Fibroblast of the aortic adventitia (primary cell): ENCODE results near the gene BTF3. TPM values are rescaled to one million over a fixed set of nuclear protein-coding genes. Genes with fewer than 3 reads are reported as not detected.

ENCODE experiments used
- DNase-seq: peaks from one replicate; pipeline ENCODE4 v3.0.0-alpha.2; 2010; ENCODE audit warnings: low read depth
- H3K4me3 ChIP-seq: 2 replicates; pipeline ENCODE4 v1.5.1; 2011; ENCODE audit warnings: low read depth, mild to moderate bottlenecking, control low read depth, low read length, moderate library complexity
- total RNA-seq: library from RNA; depleted of rRNA; stranded (reverse); fragments of >200 nt; gene quantifications from 2 replicates; pipeline ENCODE4 v1.2.3, GENCODE V29; 2012; ENCODE audit warnings: low replicate concordance
- TF ChIP-seq, protein P1 (sequence below): IDR thresholded peaks from 2 replicates; pipeline ENCODE4 v1.5.1; 2011; ENCODE audit warnings: mild to moderate bottlenecking, low read length, control low read depth, inconsistent platforms; ENCODE audit not compliant: insufficient read depth

Gene BTF3
- total RNA-seq: 393 and 484 TPM in 2 replicates

DNA sequence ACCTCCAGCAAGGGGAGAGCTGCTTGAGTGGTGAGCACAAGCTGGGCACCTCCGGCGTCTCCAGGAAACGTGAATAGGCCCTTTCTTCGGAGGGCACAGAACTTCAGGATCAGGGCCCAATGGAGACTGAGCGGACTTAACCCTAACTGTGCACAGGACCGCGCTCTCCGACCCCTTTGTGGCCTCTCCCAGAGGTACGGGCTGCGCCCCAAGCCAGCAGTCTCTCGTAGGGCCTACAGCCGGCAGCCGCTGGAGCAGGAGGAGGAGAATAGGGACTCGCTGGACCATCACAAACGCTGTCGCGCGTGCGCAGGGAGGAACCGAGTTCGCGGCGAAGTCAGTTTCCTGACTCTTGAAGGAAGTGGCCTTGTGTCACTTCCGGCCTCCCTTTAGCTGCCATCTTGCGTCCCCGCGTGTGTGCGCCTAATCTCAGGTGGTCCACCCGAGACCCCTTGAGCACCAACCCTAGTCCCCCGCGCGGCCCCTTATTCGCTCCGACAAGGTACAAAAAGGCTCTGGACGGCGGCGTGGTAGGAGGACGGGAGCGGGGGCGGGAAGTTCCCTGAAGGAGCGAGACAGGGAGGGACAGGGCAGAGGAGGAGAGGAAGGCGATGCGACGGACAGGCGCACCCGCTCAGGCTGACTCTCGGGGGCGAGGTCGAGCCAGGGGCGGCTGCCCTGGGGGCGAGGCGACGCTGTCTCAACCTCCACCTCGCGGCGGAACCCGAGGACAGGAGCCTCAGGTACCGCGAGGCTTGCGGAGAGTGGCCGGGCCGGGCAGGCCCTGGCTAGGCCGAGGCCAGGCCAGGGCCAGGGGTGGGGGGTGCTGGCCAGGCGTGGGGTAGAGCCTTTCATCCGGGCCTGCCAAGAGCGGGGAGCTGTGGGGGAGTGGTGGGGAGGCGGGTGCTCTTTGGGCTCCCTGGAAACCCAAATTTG lies at the start of gene BTF3:
BTF3 (plus strand) TSS at position 386 of the 936 bp plus-strand sequence; CDS start at position 612, 226 bp downstream.
- peak within 1 kb of the TSS; percentile 84 for H3K4me3 ChIP-seq
- DNase-seq: peak; percentile 96
- TF ChIP-seq, protein P1, sequence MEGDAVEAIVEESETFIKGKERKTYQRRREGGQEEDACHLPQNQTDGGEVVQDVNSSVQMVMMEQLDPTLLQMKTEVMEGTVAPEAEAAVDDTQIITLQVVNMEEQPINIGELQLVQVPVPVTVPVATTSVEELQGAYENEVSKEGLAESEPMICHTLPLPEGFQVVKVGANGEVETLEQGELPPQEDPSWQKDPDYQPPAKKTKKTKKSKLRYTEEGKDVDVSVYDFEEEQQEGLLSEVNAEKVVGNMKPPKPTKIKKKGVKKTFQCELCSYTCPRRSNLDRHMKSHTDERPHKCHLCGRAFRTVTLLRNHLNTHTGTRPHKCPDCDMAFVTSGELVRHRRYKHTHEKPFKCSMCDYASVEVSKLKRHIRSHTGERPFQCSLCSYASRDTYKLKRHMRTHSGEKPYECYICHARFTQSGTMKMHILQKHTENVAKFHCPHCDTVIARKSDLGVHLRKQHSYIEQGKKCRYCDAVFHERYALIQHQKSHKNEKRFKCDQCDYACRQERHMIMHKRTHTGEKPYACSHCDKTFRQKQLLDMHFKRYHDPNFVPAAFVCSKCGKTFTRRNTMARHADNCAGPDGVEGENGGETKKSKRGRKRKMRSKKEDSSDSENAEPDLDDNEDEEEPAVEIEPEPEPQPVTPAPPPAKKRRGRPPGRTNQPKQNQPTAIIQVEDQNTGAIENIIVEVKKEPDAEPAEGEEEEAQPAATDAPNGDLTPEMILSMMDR: no peak

DNA sequence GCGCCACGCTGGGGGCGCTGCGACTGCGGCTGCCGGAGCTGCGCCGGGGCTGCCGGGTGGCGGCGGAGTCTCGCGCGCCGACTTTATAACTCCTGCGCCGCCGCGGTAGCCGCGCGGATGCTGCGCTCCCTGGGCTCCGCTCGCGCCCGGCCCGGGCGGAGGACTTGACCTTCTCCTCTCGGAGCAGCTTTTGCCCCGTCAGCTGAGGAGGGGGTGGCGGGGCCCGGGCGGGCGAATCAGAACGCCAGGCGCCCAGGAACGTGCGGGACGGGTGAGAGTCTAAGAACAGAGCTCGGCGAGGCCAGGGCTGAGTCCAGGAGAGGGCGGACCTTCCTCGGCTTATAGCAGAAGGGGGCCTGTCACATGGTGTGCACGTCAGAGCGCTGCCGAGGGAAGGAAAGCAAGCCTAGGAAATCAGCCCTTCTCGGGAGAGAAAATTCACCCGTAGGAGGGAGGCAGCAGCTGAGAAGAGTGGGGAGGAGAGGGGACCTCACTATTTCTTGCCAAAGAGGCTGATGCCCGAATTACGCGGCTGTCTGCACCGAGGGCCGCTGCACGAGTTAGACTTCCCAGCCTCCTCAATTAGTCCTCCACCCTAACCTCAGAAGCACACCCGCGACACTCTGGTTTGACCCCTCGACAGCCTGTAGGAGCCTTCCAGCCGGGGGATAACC lies 49.6 kb upstream of the BTF3 start, which contains the start of gene FOXD1:
FOXD1 (minus strand) TSS at position 315 of the 674 bp plus-strand sequence. CDS start 415 bp downstream, outside the sequence.
- DNase-seq: peak; percentile 94
- TF ChIP-seq, protein P1: peak; percentile 13
- peak within 1 kb of the TSS; percentile 78 for H3K4me3 ChIP-seq

DNA sequence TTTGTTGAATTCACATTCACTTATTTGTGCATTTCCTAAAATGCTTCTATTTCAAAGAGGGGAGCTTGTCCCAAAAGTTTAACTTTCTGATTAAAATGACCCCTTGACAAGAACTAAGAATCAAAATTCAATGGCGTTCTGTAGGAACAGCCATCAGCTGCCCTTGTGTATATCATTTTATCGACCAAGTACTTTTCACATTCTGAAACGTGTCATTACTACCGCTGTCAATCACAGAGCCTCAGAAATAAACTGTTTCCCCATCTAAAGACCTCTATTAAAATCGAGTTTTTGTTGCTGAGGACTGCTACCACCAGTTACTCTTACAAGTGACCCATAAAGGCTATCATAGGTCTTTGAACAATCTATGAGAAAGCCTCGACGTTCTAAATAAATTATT lies 48.1 kb upstream of the BTF3 start:
- DNase-seq: no peak
- TF ChIP-seq, protein P1: no peak
- H3K4me3 ChIP-seq: no peak overlapping the region

DNA sequence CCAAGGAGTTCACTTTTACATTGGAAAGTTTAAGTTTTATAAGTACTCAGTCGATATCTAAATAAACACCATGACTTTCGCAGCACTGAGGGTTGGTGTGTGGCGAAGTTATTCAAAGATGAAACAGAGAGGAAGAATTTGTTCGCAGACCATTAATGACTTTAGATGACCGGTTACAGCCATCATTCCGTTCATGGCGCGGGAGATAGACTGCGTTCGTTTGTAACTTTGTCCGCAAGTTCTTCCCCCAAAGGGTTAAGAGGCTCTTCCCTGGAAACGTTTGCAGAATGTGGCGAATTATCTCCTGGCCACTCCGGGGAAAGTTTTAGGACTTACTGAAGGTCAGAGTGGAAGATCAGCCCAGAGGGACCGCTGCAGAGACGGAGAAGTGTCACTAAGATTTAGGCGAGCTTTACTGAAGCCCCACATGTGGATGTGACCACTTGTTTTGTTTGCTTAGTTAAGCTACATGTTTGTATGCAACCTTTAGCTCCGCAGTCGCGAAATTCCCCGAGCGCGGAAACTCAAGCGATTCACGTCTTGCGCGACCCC lies 47.5 kb upstream of the BTF3 start:
- TF ChIP-seq, protein P1: no peak
- peak overlapping the region; percentile 48 for H3K4me3 ChIP-seq
- no peak for DNase-seq

DNA sequence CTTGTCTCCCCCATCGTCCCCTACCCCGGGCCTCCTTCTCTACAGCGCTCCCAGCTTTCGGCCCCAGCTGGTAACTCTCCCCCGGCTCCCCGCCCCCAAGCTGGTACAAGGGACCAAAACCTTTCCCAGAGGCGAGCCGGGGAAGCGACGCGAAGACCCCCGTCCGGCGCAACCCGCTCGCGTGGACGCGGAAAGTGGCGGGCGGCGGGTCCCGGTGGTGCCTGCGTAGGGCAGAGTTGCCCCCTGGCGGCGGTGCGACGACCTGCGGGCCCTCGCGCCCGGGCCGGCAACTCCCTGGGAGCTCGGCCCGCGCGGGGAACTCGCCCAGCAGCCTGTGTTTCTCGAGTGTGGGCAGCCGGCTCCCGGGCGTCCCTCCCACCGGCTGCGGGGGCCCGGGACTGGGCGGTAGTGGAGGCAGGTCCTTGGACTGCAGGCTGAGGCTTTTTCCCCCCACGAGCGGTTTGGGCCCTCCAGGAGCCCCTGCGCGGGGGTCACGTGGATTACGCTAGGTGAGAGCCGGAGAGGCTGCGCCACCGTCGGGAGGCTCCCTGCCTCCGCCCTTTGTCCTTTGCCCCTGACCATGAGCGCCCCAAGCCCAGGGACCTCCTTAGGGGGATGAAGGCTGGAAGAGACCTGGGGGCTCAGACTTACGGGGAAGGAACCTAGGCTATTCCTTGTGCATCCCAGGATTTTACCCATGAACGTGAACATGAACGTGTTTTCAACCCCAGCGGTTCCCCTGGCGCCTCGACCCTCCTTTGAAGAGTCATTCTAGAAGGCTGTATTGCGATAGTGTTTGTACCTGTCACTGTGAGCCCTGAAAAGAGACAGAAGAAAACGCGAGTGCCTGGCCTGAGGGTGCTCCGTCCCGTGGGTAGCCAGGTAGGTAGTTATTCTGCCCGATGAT lies 46.8 kb upstream of the BTF3 start:
- TF ChIP-seq, protein P1: peak; percentile 65
- H3K4me3 ChIP-seq: peak overlapping the region; percentile 48
- DNase-seq: peak; percentile 56

DNA sequence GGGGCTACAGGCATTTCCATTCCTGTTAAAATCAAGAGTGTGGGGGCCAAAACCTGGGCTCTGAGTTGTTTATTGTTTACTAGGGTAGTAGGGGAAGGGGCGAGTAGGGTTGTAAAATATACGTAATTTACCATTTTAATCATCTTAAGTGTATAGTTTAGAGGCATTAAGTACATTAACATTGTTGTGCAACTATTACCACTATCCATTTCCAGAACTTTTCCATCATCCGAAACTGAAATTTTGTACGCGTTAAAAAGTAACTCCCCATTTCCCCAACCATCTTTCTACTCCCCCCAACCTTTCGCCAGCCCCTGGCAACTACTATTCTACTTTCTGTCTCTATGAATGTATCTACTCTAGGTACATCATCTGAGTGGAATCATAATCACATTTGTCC lies 46.0 kb upstream of the BTF3 start:
- TF ChIP-seq, protein P1: no peak
- H3K4me3 ChIP-seq: no peak overlapping the region
- DNase-seq: no peak
